ENCODE measurements around the gene ALG12.

The ALG12 gene

GRCh38 chr22:49957826-49958365, 39.7 kb upstream of the ALG12 start:
- DNase-seq, result no peak

GRCh38 chr22:49956914-49957825, 38.9 kb upstream of the ALG12 start:
- DNase-seq, result no peak

- DNase-seq, result no peak
Measured at GRCh38 chr22:49956418-49956770, 38.2 kb upstream of the ALG12 start.

- no peak for DNase-seq
Measured at GRCh38 chr22:49955581-49956417, 37.6 kb upstream of the ALG12 start.

- DNase-seq, result no peak
Measured at GRCh38 chr22:49954991-49955580, 36.8 kb upstream of the ALG12 start.

- DNase-seq, result no peak
Measured at GRCh38 chr22:49954354-49954753, 36.1 kb upstream of the ALG12 start.

GRCh38 chr22:49953680-49954344, 35.6 kb upstream of the ALG12 start:
- no peak for DNase-seq

- DNase-seq, result no peak
Measured at GRCh38 chr22:49953027-49953679, 34.9 kb upstream of the ALG12 start.

- DNase-seq, result no peak
Measured at GRCh38 chr22:49951986-49952896, 34.0 kb upstream of the ALG12 start.

- DNase-seq, result no peak
Measured at GRCh38 chr22:49951678-49951985, 33.4 kb upstream of the ALG12 start.

GRCh38 chr22:49951000-49951677, 32.9 kb upstream of the ALG12 start:
- DNase-seq, result no peak

GRCh38 chr22:49950396-49950994, 32.3 kb upstream of the ALG12 start:
- no peak for DNase-seq

GRCh38 chr22:49949914-49950292, 31.7 kb upstream of the ALG12 start:
- DNase-seq, result no peak

GRCh38 chr22:49948958-49949913, 31.0 kb upstream of the ALG12 start:
- DNase-seq, result no peak

- no peak for DNase-seq
Measured at GRCh38 chr22:49948116-49948957, 30.1 kb upstream of the ALG12 start.

- no peak for DNase-seq
Measured at GRCh38 chr22:49947296-49947622, 29.0 kb upstream of the ALG12 start.

GRCh38 chr22:49946612-49947295, 28.5 kb upstream of the ALG12 start:
- no peak for DNase-seq

Data from stimulated activated CD4-positive, alpha-beta T cell treated with anti-CD3 and anti-CD28 coated beads, Interleukin-2, amount 100 ng/mL, for 24 hours (primary cell).